H1 (cell line): ENCODE results near the gene SGO1. TPM values are rescaled to one million over a fixed set of nuclear protein-coding genes. Genes with fewer than 3 reads are reported as not detected.
"Not testable (repeated sequence)": the region's sequence is repeated elsewhere in the genome, so short reads cannot be mapped to it uniquely, and the experiment has no call there.

Source experiments
- CTCF ChIA-PET: fragments of 300-600 bp; sonication (Branson Sonifier 250); formaldehyde crosslinking; loops from one replicate; lab custom pipeline; 2021; ENCODE audit not compliant: partially characterized antibody; lab: Charles Lee
- POLR2A ChIA-PET: fragments of 300-600 bp; sonication (Branson Sonifier 250); formaldehyde crosslinking; loops from one replicate; lab custom pipeline; 2021; ENCODE audit warnings: inconsistent platforms; ENCODE audit not compliant: partially characterized antibody; lab: Charles Lee
- DNase-seq, 2 experiments: peaks; one replicate each; pipeline versions ENCODE4 v3.0.0 to v3.0.0-alpha.2; 2010 to 2022; ENCODE audit warnings: low spot score in 2 of 2, low read depth in 1 of 2, mixed read lengths in 1 of 2
- FAIRE-seq: peaks from 2 replicates; lab custom pipeline; 2011; peaks lifted over from hg19 to GRCh38; lab: Jason Lieb, UNC
- H2AFZ ChIP-seq: 2 replicates; pipeline ENCODE4 v1.8.1; 2012; ENCODE audit warnings: low read length, inconsistent platforms
- H2AK5ac ChIP-seq: 2 replicates; pipeline ENCODE4 v1.6.1; 2013; ENCODE audit warnings: low read depth, low read length
- H2BK120ac ChIP-seq: replicated peaks from 2 replicates; pipeline ENCODE3; 2013; ENCODE audit warnings: low read depth, low read length, inconsistent platforms
- H2BK12ac ChIP-seq: 2 replicates; pipeline ENCODE4 v1.6.1; 2013; ENCODE audit warnings: low read depth, low read length
- H2BK15ac ChIP-seq: 2 replicates; pipeline ENCODE4 v1.6.1; 2013; ENCODE audit warnings: low read length
- H2BK20ac ChIP-seq: 2 replicates; pipeline ENCODE4 v1.6.1; 2013; ENCODE audit warnings: low read length
- H2BK5ac ChIP-seq: 2 replicates; pipeline ENCODE4 v1.6.1; 2013; ENCODE audit warnings: low read depth, low read length
- H3K14ac ChIP-seq: 2 replicates; pipeline ENCODE4 v1.6.1; 2013; ENCODE audit warnings: inconsistent platforms; ENCODE audit not compliant: insufficient read length
- H3K18ac ChIP-seq: 2 replicates; pipeline ENCODE4 v1.6.1; 2013; ENCODE audit warnings: low read length; ENCODE audit errors: extremely low read depth
- H3K23ac ChIP-seq: 2 replicates; pipeline ENCODE4 v1.6.1; 2013; ENCODE audit warnings: inconsistent platforms; ENCODE audit not compliant: insufficient read length
- H3K23me2 ChIP-seq: 2 replicates; pipeline ENCODE4 v1.6.1; 2013; ENCODE audit warnings: low read depth, low read length
- H3K27ac ChIP-seq: 2 replicates; pipeline ENCODE4 v1.6.1; 2011; ENCODE audit warnings: low read depth, low read length, inconsistent platforms
- H3K27me3 ChIP-seq, 4 experiments: replicated peaks in 1 of 4; 1 replicate in 1 of 4; 2 replicates in 3 of 4; pipeline versions ENCODE4 v1.6.1 to v1.8.1; 2011 to 2013; ENCODE audit warnings: low read length in 3 of 4, mild to moderate bottlenecking in 3 of 4, inconsistent platforms in 2 of 4, mixed read lengths in 2 of 4, moderate library complexity in 1 of 4; ENCODE audit not compliant: control insufficient read depth in 3 of 4, insufficient read depth in 3 of 4; ENCODE audit errors: extremely low read depth in 1 of 4
- H3K36me3 ChIP-seq, 4 experiments: 2 replicates each; pipeline versions ENCODE4 v1.6.1 to v1.8.1; 2011 to 2013; ENCODE audit warnings: mild to moderate bottlenecking in 4 of 4, low read length in 3 of 4, moderate library complexity in 2 of 4, control low read depth in 1 of 4, inconsistent platforms in 1 of 4; ENCODE audit not compliant: insufficient read depth in 4 of 4, control insufficient read depth in 2 of 4
- H3K4ac ChIP-seq: replicated peaks from 2 replicates; pipeline ENCODE3; 2013; ENCODE audit warnings: low read length, low read depth, mixed read lengths, inconsistent platforms; ENCODE audit not compliant: insufficient read length
- H3K4me1 ChIP-seq, 4 experiments: replicated peaks in 1 of 4; 1 replicate in 1 of 4; 2 replicates in 3 of 4; pipeline versions ENCODE4 v1.6.1 to v1.8.1; 2011 to 2013; ENCODE audit warnings: low read length in 3 of 4, inconsistent platforms in 2 of 4, mixed read lengths in 1 of 4; ENCODE audit not compliant: insufficient read depth in 4 of 4, control insufficient read depth in 3 of 4
- H3K4me2 ChIP-seq, 2 experiments: 2 replicates each; pipeline versions ENCODE4 v1.6.1 to v1.8.1; 2011 to 2013; ENCODE audit warnings: low read depth in 2 of 2, low read length in 2 of 2, control low read depth in 1 of 2, inconsistent platforms in 1 of 2, mild to moderate bottlenecking in 1 of 2; ENCODE audit not compliant: insufficient read depth in 1 of 2
- H3K4me3 ChIP-seq, 4 experiments: fragments of 200-600, 300-600 bp in 1 of 4; sonication (generic), shearing (Covaris generic), sonication (Bioruptor Twin) in 1 of 4; 2 replicates each; pipeline versions ENCODE4 v1.5.1 to v1.8.1; 2011 to 2016; ENCODE audit warnings: low read length in 4 of 4, low read depth in 3 of 4, control low read depth in 2 of 4, inconsistent platforms in 2 of 4, mild to moderate bottlenecking in 2 of 4, mixed read lengths in 1 of 4, moderate library complexity in 1 of 4; ENCODE audit not compliant: insufficient read depth in 2 of 4; ENCODE audit errors: extremely low read depth in 1 of 4
- H3K56ac ChIP-seq: replicated peaks from 2 replicates; pipeline ENCODE3; 2013; ENCODE audit warnings: low read depth, mild to moderate bottlenecking, mixed read lengths, low read length, inconsistent platforms; ENCODE audit not compliant: insufficient read length
- H3K79me1 ChIP-seq: 2 replicates; pipeline ENCODE4 v1.6.1; 2013; ENCODE audit warnings: low read depth, low read length, control low read depth
- H3K79me2 ChIP-seq, 2 experiments: 2 replicates each; pipeline versions ENCODE4 v1.6.1 to v1.8.1; 2012 to 2013; ENCODE audit warnings: low read length in 2 of 2, mild to moderate bottlenecking in 2 of 2, inconsistent platforms in 1 of 2; ENCODE audit not compliant: insufficient read depth in 2 of 2, control insufficient read depth in 1 of 2
- H3K9ac ChIP-seq, 4 experiments: replicated peaks in 1 of 4; 1 replicate in 1 of 4; 2 replicates in 3 of 4; pipeline versions ENCODE4 v1.6.1 to v1.8.1; 2011 to 2013; ENCODE audit warnings: low read depth in 3 of 4, low read length in 3 of 4, control low read depth in 2 of 4, mild to moderate bottlenecking in 2 of 4, moderate library complexity in 2 of 4, inconsistent platforms in 1 of 4; ENCODE audit errors: extremely low read depth in 1 of 4
- H3K9me3 ChIP-seq, 2 experiments: 2 replicates each; pipeline versions ENCODE4 v1.6.1 to v1.8.1; 2012 to 2013; ENCODE audit warnings: mild to moderate bottlenecking in 2 of 2, moderate library complexity in 2 of 2, control low read depth in 1 of 2, inconsistent platforms in 1 of 2, low read depth in 1 of 2, low read length in 1 of 2, mixed read lengths in 1 of 2; ENCODE audit not compliant: insufficient read depth in 2 of 2
- H4K20me1 ChIP-seq, 2 experiments: replicated peaks in 1 of 2; 2 replicates each; pipeline versions ENCODE3 to v1.8.1; 2011 to 2013; ENCODE audit warnings: inconsistent platforms in 2 of 2, low read length in 2 of 2, mild to moderate bottlenecking in 1 of 2; ENCODE audit not compliant: insufficient read depth in 2 of 2, control insufficient read depth in 1 of 2
- H4K5ac ChIP-seq: 2 replicates; pipeline ENCODE4 v1.6.1; 2013; ENCODE audit warnings: low read length, low read depth, mixed read lengths, inconsistent platforms; ENCODE audit not compliant: insufficient read length
- H4K8ac ChIP-seq: 2 replicates; pipeline ENCODE4 v1.8.0; 2013; ENCODE audit warnings: mild to moderate bottlenecking, moderate library complexity, low read length, inconsistent platforms; ENCODE audit not compliant: insufficient read depth; ENCODE audit errors: extremely low read depth
- H4K91ac ChIP-seq: replicated peaks from 2 replicates; pipeline ENCODE3; 2013; ENCODE audit warnings: low read length, mixed read lengths, inconsistent platforms; ENCODE audit not compliant: insufficient read length
- polyA plus RNA-seq, 7 experiments: library from polyadenylated mRNA; depleted of rRNA in 3 of 7; stranded (reverse) in 5 of 7; unstranded in 2 of 7; fragments of >200 nt in 5 of 7; fragments of 200-250 nt in 2 of 7; gene quantifications; 1 replicate in 5 of 7; 2 replicates in 1 of 7; 4 replicates in 1 of 7; pipeline versions ENCODE4 v1.2.1 to v1.2.3, GENCODE V29; 2011 to 2013; ENCODE audit warnings: missing spikeins in 2 of 7, mixed read lengths in 2 of 7
- total RNA-seq: library from RNA; stranded (reverse); fragmentation: NEBNext Ultra II Directional; extraction: Animal tissue kit (Norgen Biotek cat#: 25700); gene quantifications from 2 replicates; pipeline ENCODE4 v1.2.1, GENCODE V29; 2021

Gene SGO1
- total and polyA plus RNA-seq, 2 of the 8 experiments (the other 6 are each of a cell fraction or from before 2014, with no cell fraction given): 6.9 to 36.4 TPM

GRCh38 chr3:20205898-20206297 is 19.9 kb upstream of the SGO1 start:
- H3K79me1 ChIP-seq, H3K79me2 ChIP-seq, H2BK120ac ChIP-seq, H3K36me3 ChIP-seq, H3K4me1 ChIP-seq, H2AFZ ChIP-seq, H4K20me1 ChIP-seq, DNase-seq, H3K23ac ChIP-seq, H3K23me2 ChIP-seq, H3K27ac ChIP-seq, H3K4me2 ChIP-seq, CTCF ChIA-PET, H3K56ac ChIP-seq, H3K4ac ChIP-seq, H2BK5ac ChIP-seq, FAIRE-seq, POLR2A ChIA-PET, H3K4me3 ChIP-seq, H2AK5ac ChIP-seq, H3K9ac ChIP-seq, H2BK12ac ChIP-seq, H3K9me3 ChIP-seq, H4K91ac ChIP-seq, H3K14ac ChIP-seq, H4K8ac ChIP-seq, H3K27me3 ChIP-seq, H2BK15ac ChIP-seq, H4K5ac ChIP-seq, H3K18ac ChIP-seq, H2BK20ac ChIP-seq: not testable (repeated sequence)
